ENCODE results near the gene FAM83E.

FAM83E gene

DNA sequence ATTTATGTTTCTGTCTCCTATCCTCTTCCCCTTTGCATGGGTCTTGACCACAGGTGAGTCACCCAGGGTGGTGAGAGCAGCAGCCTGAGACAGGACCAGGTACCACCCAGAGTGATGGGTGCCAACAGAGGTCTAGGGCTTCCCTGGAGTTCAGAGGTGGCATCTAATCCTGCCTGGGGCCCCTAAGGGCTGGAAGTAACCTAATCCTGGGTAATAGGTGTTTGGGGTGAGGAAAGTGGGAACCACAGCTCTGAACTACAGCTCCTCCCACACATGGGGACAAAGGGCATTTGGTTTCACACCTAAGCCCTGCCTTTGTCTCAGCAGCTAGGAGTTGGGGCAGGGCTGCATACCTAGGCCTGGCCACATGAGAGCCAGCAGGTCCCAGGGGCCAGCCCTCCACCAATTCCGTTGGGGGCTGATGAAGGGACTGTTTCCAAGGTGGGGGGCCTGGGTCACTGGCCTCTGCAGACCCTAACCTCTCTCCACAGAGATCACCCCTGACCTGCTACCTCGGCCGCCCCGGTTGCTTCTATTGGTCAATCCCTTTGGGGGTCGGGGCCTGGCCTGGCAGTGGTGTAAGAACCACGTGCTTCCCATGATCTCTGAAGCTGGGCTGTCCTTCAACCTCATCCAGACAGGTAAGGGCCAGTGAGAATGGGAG, 12.5 kb upstream of the FAM83E start:
- DNase-seq (ENCODE audit: low spot score) = no peak
- TF ChIP-seq, protein P1, sequence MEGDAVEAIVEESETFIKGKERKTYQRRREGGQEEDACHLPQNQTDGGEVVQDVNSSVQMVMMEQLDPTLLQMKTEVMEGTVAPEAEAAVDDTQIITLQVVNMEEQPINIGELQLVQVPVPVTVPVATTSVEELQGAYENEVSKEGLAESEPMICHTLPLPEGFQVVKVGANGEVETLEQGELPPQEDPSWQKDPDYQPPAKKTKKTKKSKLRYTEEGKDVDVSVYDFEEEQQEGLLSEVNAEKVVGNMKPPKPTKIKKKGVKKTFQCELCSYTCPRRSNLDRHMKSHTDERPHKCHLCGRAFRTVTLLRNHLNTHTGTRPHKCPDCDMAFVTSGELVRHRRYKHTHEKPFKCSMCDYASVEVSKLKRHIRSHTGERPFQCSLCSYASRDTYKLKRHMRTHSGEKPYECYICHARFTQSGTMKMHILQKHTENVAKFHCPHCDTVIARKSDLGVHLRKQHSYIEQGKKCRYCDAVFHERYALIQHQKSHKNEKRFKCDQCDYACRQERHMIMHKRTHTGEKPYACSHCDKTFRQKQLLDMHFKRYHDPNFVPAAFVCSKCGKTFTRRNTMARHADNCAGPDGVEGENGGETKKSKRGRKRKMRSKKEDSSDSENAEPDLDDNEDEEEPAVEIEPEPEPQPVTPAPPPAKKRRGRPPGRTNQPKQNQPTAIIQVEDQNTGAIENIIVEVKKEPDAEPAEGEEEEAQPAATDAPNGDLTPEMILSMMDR (IDR thresholded peaks at IDR 0.05; ENCODE audit: extremely low read depth, missing control alignments) = no peak

DNA sequence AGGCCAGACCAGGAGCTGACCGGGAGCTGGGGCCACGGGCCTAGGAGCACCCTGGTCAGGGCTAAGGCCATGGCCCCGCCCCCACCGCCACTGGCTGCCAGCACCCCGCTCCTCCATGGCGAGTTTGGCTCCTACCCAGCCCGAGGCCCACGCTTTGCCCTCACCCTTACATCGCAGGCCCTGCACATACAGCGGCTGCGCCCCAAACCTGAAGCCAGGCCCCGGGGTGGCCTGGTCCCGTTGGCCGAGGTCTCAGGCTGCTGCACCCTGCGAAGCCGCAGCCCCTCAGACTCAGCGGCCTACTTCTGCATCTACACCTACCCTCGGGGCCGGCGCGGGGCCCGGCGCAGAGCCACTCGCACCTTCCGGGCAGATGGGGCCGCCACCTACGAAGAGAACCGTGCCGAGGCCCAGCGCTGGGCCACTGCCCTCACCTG, 11.0 kb upstream of the FAM83E start:
- TF ChIP-seq, protein P1 (IDR thresholded peaks at IDR 0.05; ENCODE audit: extremely low read depth, missing control alignments) = no peak
- no peak for DNase-seq (ENCODE audit: low spot score)

DNA sequence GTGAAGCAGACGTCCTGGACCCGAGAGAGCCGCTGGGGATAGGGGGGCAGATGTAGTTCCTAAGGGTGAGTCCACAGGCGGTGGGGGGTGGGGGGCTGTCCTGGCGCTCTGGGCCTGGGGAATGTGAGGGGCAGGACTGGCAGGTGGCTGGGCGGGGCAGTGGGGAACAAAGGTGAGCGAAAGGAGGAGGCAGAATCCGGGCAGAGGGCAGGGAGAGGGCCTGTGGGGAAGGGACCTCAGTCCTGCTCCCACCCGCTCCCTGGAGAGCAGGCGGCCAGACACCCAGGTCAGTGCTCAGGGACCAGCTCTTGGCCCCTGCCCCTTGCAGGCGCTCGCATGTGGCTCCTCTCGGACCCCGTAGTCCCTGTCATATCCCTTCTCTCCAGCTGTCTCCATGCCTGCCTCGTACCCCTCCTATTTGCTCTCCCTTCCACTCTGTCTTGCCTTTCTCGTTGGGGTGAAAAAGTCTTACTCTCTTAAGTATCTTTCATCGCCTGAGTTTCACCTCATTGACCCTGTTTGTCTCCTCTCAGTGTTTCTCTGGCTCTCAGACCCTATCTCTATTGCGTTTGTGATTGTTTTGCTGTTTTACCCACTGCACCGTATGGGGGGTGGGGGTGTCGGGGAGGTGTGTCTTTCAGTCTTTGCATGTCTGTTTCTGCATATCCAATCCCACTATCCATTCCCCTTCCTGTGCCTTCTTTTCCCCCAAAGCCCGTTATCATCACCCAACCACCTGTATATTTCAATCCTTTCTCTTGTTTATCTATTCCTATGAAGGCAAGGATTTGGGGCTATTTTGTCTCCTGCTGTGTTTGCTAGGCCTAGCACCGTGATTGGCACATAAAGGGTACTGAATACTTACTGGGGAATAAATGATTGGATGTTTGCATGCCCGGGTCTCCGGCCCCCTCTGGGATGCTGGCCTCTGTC, 10.2 kb upstream of the FAM83E start:
- TF ChIP-seq, protein P1 (IDR thresholded peaks at IDR 0.05; ENCODE audit: extremely low read depth, missing control alignments) = no peak
- no peak for DNase-seq (ENCODE audit: low spot score)

GRCh38 chr19:48624067-48624594, 9.3 kb upstream of the FAM83E start:
- DNase-seq (ENCODE audit: low spot score) = peak; percentile 96

DNA sequence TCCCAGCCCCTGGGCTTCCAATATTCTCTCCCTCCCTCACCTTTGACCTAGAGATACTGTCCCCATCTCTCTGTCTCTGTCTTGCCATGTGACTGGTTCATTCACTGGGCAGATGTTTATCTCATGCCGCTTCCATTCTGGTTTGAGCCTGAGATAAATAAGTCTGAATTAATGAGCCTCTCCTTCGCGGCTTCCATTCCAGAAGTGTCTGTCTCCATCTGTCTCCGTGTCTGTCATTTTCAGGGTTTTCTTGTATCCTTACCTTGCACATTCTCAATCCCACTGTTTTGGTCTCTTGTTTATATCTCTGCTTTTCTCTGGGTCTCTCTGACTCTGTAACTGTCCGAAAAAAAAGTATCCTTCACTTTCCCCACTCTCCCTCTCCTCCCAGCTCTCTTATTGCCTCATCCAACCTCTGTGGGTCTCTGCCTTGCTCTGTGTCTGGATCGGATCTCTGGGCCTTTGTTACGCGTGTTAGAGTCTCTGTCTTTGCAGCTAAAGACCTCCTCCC, 8.7 kb upstream of the FAM83E start:
- no peak for DNase-seq (ENCODE audit: low spot score)
- TF ChIP-seq, protein P1 (IDR thresholded peaks at IDR 0.05; ENCODE audit: extremely low read depth, missing control alignments) = no peak

More at GRCh38 chr19:48624067-48624594, 9.3 kb upstream of the FAM83E start:
- TF ChIP-seq, protein P1 (IDR thresholded peaks at IDR 0.05; ENCODE audit: extremely low read depth, missing control alignments) = no peak

- TF ChIP-seq, protein P1 (IDR thresholded peaks at IDR 0.05; ENCODE audit: extremely low read depth, missing control alignments) = no peak
- DNase-seq (ENCODE audit: low spot score) = no peak
Measured at GRCh38 chr19:48619692-48620585, 5.1 kb upstream of the FAM83E start.
